Mammary epithelial cell (primary cell): ENCODE data around the gene DOCK6.

Experiments
- CTCF ChIP-seq, 2 donors: IDR thresholded peaks in 1 of 2; conservative IDR thresholded peaks in 1 of 2; 2 replicates each; pipeline ENCODE4 v1.5.1; 2011 to 2012; ENCODE audit warnings: inconsistent platforms in 2 of 2, low read length in 2 of 2, mild to moderate bottlenecking in 2 of 2, control low read depth in 1 of 2, low read depth in 1 of 2; ENCODE audit not compliant: insufficient read depth in 1 of 2; ENCODE audit errors: extremely low read depth in 1 of 2
- EZH2 ChIP-seq: IDR thresholded peaks from 2 replicates; pipeline ENCODE4 v1.6.1; 2012; ENCODE audit warnings: low read length, inconsistent platforms, borderline replicate concordance

- TF ChIP-seq CTCF (conservative IDR thresholded peaks at IDR 0.05 in 1 of 2, IDR thresholded peaks at IDR 0.05 in 1 of 2; ENCODE audit: extremely low read depth in 1 of 2, insufficient read depth in 1 of 2, low read depth in 1 of 2, low read length in 2 of 2) (no peak), EZH2 (no peak)
These were observed 64.2 kb downstream of the DOCK6 start for GRCh38 chr19:11198175-11198534.
